NCI-H2171 treated with DMSO at 0.1 percent for 48 hours (cell line): ENCODE measurements around the gene UBL5.

Experiments used
- DNase-seq: peaks from one replicate; lab custom pipeline; 2025; lab: John Stamatoyannopoulos, UW

The UBL5 gene

GRCh38 chr19:9854282-9854846 lies 26.6 kb downstream of the UBL5 start:
- DNase-seq = no peak

- no peak for DNase-seq
Measured at GRCh38 chr19:9856609-9857008, 28.9 kb downstream of the UBL5 start.

GRCh38 chr19:9857076-9857721 lies 29.5 kb downstream of the UBL5 start:
- no peak for DNase-seq

GRCh38 chr19:9857920-9858746 lies 30.4 kb downstream of the UBL5 start:
- DNase-seq = no peak

GRCh38 chr19:9858766-9859165 lies 31.0 kb downstream of the UBL5 start:
- DNase-seq = no peak

GRCh38 chr19:9860407-9860806 lies 32.7 kb downstream of the UBL5 start:
- no peak for DNase-seq

- DNase-seq = no peak
Measured at GRCh38 chr19:9861503-9861902, 33.8 kb downstream of the UBL5 start.

GRCh38 chr19:9862938-9863337 lies 35.2 kb downstream of the UBL5 start:
- no peak for DNase-seq

- no peak for DNase-seq
Measured at GRCh38 chr19:9863759-9864158, 36.0 kb downstream of the UBL5 start.

GRCh38 chr19:9865732-9866501 lies 38.2 kb downstream of the UBL5 start:
- DNase-seq = peak; percentile 76

- no peak for DNase-seq
Measured at GRCh38 chr19:9868983-9869617, 41.4 kb downstream of the UBL5 start.

- DNase-seq = peak; percentile 8
Measured at GRCh38 chr19:9871626-9872338, 44.1 kb downstream of the UBL5 start.

- DNase-seq = no peak
Measured at GRCh38 chr19:9872618-9873242, 45.0 kb downstream of the UBL5 start.

GRCh38 chr19:9875031-9875627 lies 47.4 kb downstream of the UBL5 start:
- DNase-seq = no peak

GRCh38 chr19:9875796-9876195 lies 48.1 kb downstream of the UBL5 start:
- DNase-seq = no peak

- DNase-seq = peak; percentile 74
Measured at GRCh38 chr19:9877780-9878510, 50.2 kb downstream of the UBL5 start.

GRCh38 chr19:9878511-9879196 lies 50.9 kb downstream of the UBL5 start:
- peak; percentile 45 for DNase-seq
